LNCAP (cell line): Measurements from ENCODE around the gene NHLRC4.

ENCODE experiments used
- TF ChIP-seq, protein P1 (sequence below): fragments of 450-650 bp; IDR thresholded peaks from 2 replicates; pipeline ENCODE4 v1.5.1; 2017; ENCODE audit warnings: mild to moderate bottlenecking

NHLRC4 gene

DNA sequence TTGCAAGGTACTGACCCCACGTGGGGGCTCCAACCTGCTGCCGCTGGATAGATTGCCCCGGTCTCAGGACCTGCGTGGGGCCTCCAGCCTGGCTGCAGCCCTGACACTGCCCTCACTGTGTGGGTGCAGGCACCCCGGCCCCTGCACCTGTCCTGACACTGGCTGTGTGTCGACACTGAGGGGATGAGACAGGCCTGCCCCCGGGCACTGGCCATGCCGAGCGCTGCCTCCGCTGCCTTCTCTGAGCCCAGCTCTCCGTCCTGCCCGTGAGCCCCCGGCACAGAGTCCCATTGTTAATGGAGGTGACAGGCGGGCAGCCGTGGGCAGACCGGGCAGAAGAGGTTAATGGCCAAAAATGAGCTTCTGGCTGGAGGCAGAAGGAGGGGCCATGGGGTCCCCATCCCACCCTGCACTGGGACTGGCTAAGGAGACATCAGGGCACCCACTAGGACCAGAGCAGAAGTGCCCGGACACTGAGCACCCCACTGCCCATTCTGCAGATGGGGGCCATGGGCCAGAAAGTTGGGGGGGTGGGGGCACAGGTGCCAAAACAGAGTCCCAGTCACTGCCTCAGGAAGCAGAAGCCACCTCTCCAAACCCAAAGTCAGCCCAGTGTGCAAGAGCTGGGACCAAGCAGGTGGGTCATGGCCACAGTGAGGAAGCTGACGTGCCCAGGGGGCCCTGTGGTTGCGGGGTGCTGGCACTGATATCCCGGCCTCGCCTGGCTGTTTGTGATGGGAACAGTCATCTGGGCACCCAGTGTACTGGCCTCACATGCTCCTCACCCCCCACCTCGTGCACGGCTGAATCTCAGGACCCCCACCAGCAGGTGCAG is 9.1 kb upstream of the NHLRC4 start:
- TF ChIP-seq, protein P1, sequence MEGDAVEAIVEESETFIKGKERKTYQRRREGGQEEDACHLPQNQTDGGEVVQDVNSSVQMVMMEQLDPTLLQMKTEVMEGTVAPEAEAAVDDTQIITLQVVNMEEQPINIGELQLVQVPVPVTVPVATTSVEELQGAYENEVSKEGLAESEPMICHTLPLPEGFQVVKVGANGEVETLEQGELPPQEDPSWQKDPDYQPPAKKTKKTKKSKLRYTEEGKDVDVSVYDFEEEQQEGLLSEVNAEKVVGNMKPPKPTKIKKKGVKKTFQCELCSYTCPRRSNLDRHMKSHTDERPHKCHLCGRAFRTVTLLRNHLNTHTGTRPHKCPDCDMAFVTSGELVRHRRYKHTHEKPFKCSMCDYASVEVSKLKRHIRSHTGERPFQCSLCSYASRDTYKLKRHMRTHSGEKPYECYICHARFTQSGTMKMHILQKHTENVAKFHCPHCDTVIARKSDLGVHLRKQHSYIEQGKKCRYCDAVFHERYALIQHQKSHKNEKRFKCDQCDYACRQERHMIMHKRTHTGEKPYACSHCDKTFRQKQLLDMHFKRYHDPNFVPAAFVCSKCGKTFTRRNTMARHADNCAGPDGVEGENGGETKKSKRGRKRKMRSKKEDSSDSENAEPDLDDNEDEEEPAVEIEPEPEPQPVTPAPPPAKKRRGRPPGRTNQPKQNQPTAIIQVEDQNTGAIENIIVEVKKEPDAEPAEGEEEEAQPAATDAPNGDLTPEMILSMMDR: no peak

DNA sequence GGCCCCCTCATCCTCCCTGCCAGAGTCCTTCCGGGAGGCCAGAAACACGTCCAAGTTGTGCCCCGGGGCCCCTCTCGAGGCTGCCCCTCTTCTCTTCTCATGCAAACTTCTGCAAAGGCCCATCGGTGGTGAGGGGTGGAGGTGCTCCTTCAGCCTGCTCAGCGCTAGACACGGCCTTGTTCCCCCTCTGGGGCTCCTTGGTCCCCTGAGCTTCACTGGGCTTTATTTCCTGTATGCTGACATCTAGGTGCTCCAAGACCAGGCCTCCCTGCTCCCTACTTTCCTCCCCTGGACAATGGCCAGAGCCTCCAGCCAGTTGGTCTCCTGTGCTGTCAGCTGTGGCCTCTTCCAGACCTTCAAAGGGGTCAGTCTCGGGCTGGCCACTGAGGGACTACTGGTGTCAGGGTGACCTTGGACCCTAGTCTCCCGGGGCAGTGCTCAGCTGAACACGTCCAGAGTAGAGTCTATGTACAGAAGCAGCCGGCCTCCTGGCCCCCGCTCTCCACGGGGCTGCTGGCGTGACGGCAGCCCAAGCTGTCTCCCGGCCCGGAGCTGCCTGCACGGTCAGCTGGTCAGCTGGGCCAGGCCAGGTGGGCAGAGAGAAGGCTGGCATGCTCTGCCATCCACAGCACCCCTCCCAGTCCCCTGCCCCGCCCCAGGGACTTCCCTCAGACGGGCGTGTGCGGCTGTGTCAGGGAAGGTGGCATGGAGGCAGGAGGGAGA is 8.3 kb upstream of the NHLRC4 start:
- TF ChIP-seq, protein P1: no peak

DNA sequence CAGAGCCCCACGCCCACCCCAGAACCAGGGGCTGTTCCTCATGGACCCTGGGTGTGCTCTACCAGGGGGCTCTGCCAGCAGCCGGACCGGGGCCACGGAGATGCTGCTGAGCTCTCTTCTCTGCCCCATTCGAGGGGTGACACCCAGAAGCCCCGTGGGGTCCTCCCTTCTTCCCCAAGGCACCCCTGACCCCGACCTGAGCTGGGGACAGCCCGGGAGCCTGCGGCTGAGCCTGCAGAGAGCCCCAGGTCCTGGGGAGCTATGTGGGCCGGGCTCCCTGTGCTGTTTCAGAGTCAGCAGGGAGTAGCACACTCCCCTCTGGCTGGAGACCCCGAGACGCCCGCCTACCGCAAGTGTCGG is 7.8 kb upstream of the NHLRC4 start:
- TF ChIP-seq, protein P1: no peak

DNA sequence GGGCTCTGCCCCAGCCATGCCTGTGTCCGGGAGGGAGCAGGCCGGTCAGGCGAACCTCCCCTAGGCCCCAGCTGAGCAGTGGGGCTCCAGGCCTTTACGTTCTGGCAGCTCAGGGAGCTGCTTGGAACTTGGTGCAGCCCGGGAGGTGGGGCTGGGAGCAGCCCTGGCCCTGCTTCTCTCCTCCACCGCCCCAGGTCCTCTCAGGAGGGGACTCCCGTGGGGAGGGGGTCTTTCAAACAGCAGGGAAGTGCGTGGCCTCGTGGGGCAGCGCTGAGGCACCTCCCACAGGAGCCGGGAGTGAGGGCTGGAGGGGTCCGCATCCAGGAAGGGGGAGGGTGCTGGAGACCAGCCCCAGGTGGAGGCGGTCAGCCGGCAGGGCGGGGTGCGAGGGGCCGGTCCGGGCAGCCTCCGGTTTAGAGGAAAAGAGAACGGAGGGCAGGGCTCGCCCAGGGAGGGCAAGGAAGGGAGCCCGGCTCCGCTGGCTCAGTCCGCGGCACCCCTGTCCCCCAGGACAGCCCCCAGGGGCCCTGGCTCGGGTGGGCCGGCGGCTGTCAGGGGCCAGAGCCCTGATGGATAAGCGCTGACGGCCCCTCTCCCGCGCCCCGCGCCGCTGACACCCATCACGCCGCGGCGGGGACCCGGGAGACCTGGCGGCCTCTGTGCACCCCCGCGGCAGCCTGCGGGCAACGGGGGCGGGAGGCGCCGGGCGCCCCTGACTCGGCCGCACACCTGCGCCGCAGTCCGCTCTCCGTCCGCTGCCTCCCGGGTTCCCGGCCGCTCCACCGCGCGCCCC is 7.2 kb upstream of the NHLRC4 start:
- TF ChIP-seq, protein P1: no peak

DNA sequence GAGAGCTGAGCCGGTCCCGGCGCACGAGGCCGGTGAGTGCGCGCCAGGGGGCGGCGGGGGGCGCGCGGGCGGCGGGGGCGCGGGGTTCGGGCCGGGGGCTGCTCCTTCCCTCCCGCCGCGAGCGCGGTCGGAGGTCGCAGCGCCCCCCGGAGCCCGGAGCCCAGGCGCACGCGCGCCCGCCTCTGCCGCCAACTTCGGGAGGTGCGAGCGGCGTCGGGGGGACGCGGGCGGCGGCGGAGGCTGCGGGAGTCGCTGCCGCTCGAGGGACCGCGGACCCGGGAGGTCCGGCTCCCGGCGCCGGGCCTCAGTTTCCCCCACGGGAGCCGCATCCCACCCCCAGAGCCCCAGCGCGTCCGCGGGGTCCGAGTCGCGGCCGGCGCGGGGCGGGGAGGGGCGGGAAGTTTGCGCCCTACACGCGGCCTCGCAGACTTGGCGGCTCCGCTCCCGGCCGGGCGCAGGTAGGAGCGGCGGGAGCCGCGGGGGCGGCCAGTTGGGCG is 6.6 kb upstream of the NHLRC4 start, which contains the start of gene PRR35:
Gene PRR35, plus strand, starts transcription at position 191 of the 497 bp plus-strand sequence. CDS start 2,901 bp downstream, outside the sequence.
- TF ChIP-seq, protein P1: no peak

DNA sequence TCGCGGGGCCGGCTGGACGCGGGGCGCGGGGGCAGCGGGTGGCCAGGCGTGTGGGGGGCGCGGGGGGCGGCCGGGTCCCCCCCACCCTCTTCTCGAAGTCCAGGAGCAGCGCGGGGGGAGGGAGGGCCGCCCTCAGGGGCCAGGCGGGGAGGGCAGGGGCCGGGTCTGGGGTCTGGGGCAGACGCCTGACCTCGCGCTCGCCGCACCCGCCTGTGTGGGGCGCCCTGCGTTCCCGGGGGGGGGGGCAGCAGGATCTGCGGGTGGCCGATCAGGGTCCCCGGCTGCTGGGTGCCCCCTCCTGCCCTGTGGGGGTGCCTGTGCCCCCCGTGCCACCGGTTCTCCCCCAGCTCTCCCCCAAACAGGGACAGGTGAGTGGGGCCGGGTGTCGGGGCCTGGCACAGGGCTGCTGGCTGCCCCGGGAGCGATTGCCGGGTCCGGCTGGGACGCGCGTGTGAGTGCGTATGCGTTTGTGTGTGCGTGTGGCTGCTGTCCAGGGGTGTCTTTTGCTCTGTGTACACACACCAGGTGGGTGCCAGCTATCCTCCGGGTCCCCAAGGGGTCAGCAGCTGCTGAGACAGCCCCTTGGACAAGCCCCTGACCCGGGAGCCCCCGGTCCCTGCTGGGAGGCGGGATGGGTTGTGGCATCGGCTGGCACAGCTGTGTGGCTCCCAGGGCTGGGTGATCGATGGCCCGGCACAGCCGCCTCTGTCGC is 5.9 kb upstream of the NHLRC4 start:
- TF ChIP-seq, protein P1: no peak

DNA sequence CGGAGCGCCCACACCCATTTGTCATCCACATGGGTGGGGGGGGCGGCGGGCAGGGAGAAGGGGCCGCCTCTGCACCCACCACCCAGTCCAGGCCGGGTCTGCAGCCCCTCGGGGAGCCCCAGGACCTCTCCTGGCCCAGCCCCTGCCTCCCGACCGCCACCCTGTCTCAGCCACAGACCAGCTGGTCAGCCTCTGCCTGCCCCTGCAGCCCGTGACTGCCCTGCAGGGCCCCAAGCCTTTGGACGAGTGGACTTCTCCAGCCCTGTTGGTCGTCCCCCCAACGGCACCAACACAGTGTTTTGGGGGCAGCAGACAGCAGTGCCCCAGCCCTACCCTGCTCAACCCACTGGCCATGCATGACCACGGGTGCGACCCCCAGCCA is 5.4 kb upstream of the NHLRC4 start:
- TF ChIP-seq, protein P1: no peak
